B cell (primary cell): ENCODE measurements around the gene TFCP2L1. TPM values are rescaled to one million over a fixed set of nuclear protein-coding genes. Genes with fewer than 3 reads are reported as not detected.

Experiments used
- ATAC-seq: fragments of 200-7000 bp; cut with Tn5 transposase; one replicate; pipeline ENCODE4 v1.10.0; 2021; ENCODE audit warnings: low read depth, mild to moderate bottlenecking, moderate number of reproducible peaks, moderate library complexity
- CTCF ChIA-PET: fragments of 350-600 bp; sonication (Branson Sonifier 250); formaldehyde crosslinking; loops from one replicate; lab custom pipeline; 2021; ENCODE audit warnings: antibody characterized with exemption, inconsistent platforms; lab: Charles Lee
- POLR2A ChIA-PET: fragments of 350-600 bp; sonication (Branson Sonifier 250); formaldehyde crosslinking; loops from one replicate; lab custom pipeline; 2021; ENCODE audit warnings: antibody characterized with exemption; lab: Charles Lee
- DNase-seq: peaks from one replicate; pipeline ENCODE4 v3.0.0; 2013
- H2AFZ ChIP-seq: 2 replicates; pipeline ENCODE4 v1.6.1; 2012; ENCODE audit warnings: mild to moderate bottlenecking, low read depth, low read length; ENCODE audit not compliant: insufficient read depth, poor library complexity, severe bottlenecking
- H3K27ac ChIP-seq, 2 donors: 1 replicate in 1 of 2; 2 replicates in 1 of 2; pipeline ENCODE4 v1.5.1; 2012 to 2013; ENCODE audit warnings: low read length in 2 of 2, mild to moderate bottlenecking in 2 of 2, moderate library complexity in 1 of 2
- H3K27me3 ChIP-seq, 4 experiments: fragments of 200-600 bp in 1 of 4; sonication (generic) in 1 of 4; replicated peaks in 1 of 4; 1 replicate in 2 of 4; 2 replicates in 2 of 4; pipeline versions ENCODE4 v1.6.1 to v1.7.0; 2013 to 2016; ENCODE audit warnings: low read length in 3 of 4, mild to moderate bottlenecking in 2 of 4, mixed read lengths in 1 of 4, moderate library complexity in 1 of 4; ENCODE audit not compliant: insufficient read depth in 4 of 4, control insufficient read depth in 3 of 4; ENCODE audit errors: control extremely low read depth in 1 of 4
- H3K36me3 ChIP-seq, 2 experiments: replicated peaks in 1 of 2; 1 replicate in 1 of 2; 2 replicates in 1 of 2; pipeline versions ENCODE4 v1.6.1 to v1.7.1; 2013; ENCODE audit warnings: low read length in 1 of 2; ENCODE audit not compliant: insufficient read depth in 2 of 2, control insufficient read depth in 1 of 2; ENCODE audit errors: control extremely low read depth in 1 of 2, extremely low read depth in 1 of 2
- H3K4me1 ChIP-seq, 2 donors: fragments of 200-600 bp in 1 of 2; sonication (generic) in 1 of 2; 1 replicate in 1 of 2; 2 replicates in 1 of 2; pipeline versions ENCODE4 v1.5.1 to v1.6.1; 2013 to 2017; ENCODE audit warnings: low read length in 2 of 2; ENCODE audit not compliant: control insufficient read depth in 2 of 2, insufficient read depth in 2 of 2
- H3K4me2 ChIP-seq: replicated peaks from 2 replicates; pipeline ENCODE3; 2012; ENCODE audit warnings: mild to moderate bottlenecking, low read depth, low read length; ENCODE audit not compliant: poor library complexity, severe bottlenecking
- H3K4me3 ChIP-seq, 5 experiments: fragments of 200-600 bp in 1 of 5; sonication (generic) in 1 of 5; 1 replicate in 3 of 5; 2 replicates in 2 of 5; pipeline versions ENCODE4 v1.5.1 to v1.7.0; 2011 to 2016; ENCODE audit warnings: low read length in 4 of 5, mild to moderate bottlenecking in 4 of 5, low read depth in 2 of 5, control low read depth in 1 of 5, moderate library complexity in 1 of 5; ENCODE audit not compliant: insufficient read depth in 1 of 5; ENCODE audit errors: control extremely low read depth in 1 of 5, extremely low read depth in 1 of 5
- H3K79me2 ChIP-seq: fragments of 200-600 bp; sonication (generic); one replicate; pipeline ENCODE4 v1.6.0; 2016; ENCODE audit warnings: low read length; ENCODE audit not compliant: control insufficient read depth, insufficient read depth
- H3K9ac ChIP-seq: fragments of 200-600 bp; sonication (generic); 2 replicates; pipeline ENCODE4 v1.6.1; 2017; ENCODE audit warnings: mild to moderate bottlenecking, low read length, moderate library complexity
- H3K9me3 ChIP-seq, 3 donors: one replicate each; pipeline versions ENCODE4 v1.6.1 to v1.7.1; 2013; ENCODE audit warnings: low read length in 2 of 3; ENCODE audit not compliant: control insufficient read depth in 2 of 3, insufficient read depth in 1 of 3; ENCODE audit errors: control extremely low read depth in 1 of 3
- H4K20me1 ChIP-seq: 2 replicates; pipeline ENCODE4 v1.6.0; 2012; ENCODE audit warnings: mild to moderate bottlenecking, low read length; ENCODE audit not compliant: insufficient read depth, control insufficient read depth, poor library complexity, severe bottlenecking
- H3K27ac Mint-ChIP-seq: one replicate; pipeline ENCODE4 v1.8.0; 2021; ENCODE audit warnings: mixed read lengths
- H3K27me3 Mint-ChIP-seq: one replicate; pipeline ENCODE4 v1.8.0; 2021; ENCODE audit warnings: mixed read lengths
- H3K4me1 Mint-ChIP-seq: one replicate; pipeline ENCODE4 v1.8.0; 2021; ENCODE audit warnings: mixed read lengths
- H3K4me3 Mint-ChIP-seq: one replicate; pipeline ENCODE4 v1.8.0; 2021; ENCODE audit warnings: mixed read lengths
- H3K9me3 Mint-ChIP-seq: one replicate; pipeline ENCODE4 v1.8.0; 2022; ENCODE audit warnings: mixed read lengths; ENCODE audit not compliant: insufficient read depth
- CTCF ChIP-seq: fragments of 200-600 bp; IDR thresholded peaks from one replicate; pipeline ENCODE4 v1.8.0; 2022; ENCODE audit warnings: antibody characterized with exemption, mild to moderate bottlenecking
- EZH2 ChIP-seq: IDR thresholded peaks from 2 replicates; pipeline ENCODE4 v1.6.1; 2012; ENCODE audit warnings: borderline replicate concordance, low read depth, mild to moderate bottlenecking, moderate library complexity, low read length; ENCODE audit not compliant: insufficient read depth, poor library complexity, severe bottlenecking
- WGBS: methylation state at CpG from one replicate; pipeline ENCODE4 v1.1.5; 2013; ENCODE audit warnings: missing lambda C conversion rate; ENCODE audit not compliant: insufficient coverage; 5-methylcytosine and 5-hydroxymethylcytosine counted together
- intact Hi-C: fragments of 100-400 bp; cut with micrococcal nuclease; formaldehyde crosslinking; loops from one replicate; pipeline ENCODE4 v1.10.0; 2022
- polyA plus RNA-seq: library from polyadenylated mRNA; depleted of rRNA; stranded (reverse); fragments of >200 nt; gene quantifications from 2 replicates; pipeline ENCODE4 v1.2.3, GENCODE V29; 2012
- total RNA-seq, 2 donors: library from RNA; stranded (reverse); fragments of 120-200 nt in 1 of 2; gene quantifications; 1 replicate in 1 of 2; 2 replicates in 1 of 2; pipeline versions ENCODE4 v1.2.3 to v1.2.4, GENCODE V29; 2013 to 2022

TFCP2L1 gene
- total and polyA plus RNA-seq, 2 donors (not counting 1 experiment from before 2014, with no cell fraction given): 0.03 TPM; not detected in 1

- peaks cover 0 to 11% (median 7%) of the 10 kb centered on the region in 4 experiments for H3K27me3 ChIP-seq
- no peak overlapping the region for H3K4me2 ChIP-seq
- Mint-ChIP-seq H3K4me1 (no peaks in the 10 kb centered on the region), H3K27me3 (peaks cover 43% of the 10 kb centered on the region), H3K27ac (no peak overlapping the region), H3K4me3 (no peak overlapping the region), H3K9me3 (no peaks in the 10 kb centered on the region)
- TF ChIP-seq EZH2: no peak
- TF ChIP-seq CTCF: no peak
- no peaks in the 10 kb centered on the region for H4K20me1 ChIP-seq
- H3K79me2 ChIP-seq: no peaks in the 10 kb centered on the region
- H3K9ac ChIP-seq: no peak overlapping the region
- no peak overlapping the region for H3K27ac ChIP-seq
- CTCF ChIA-PET: no interaction called here
- POLR2A ChIA-PET: no interaction called here
- H2AFZ ChIP-seq: no peak overlapping the region
- intact Hi-C loops: no loop called here
- no peak overlapping the region for H3K4me3 ChIP-seq
- DNase-seq: no peak
- H3K9me3 ChIP-seq: no peaks in the 10 kb centered on the region
- ATAC-seq: no peak
- 100% methylated on average over 1 of the region's 2 CpGs for WGBS
- H3K36me3 ChIP-seq: no peaks in the 10 kb centered on the region
- H3K4me1 ChIP-seq: no peaks in the 10 kb centered on the region
Observed at GRCh38 chr2:121307048-121307447, 22.0 kb upstream of the TFCP2L1 start.

GRCh38 chr2:121304941-121305340, 19.9 kb upstream of the TFCP2L1 start:
- Mint-ChIP-seq H3K9me3 (no peaks in the 10 kb centered on the region), H3K27me3 (peaks cover 55% of the 10 kb centered on the region), H3K27ac (no peak overlapping the region), H3K4me1 (no peaks in the 10 kb centered on the region), H3K4me3 (no peak overlapping the region)
- ATAC-seq (no peak), DNase-seq (no peak)
- Histone ChIP-seq H3K4me3 (no peak overlapping the region), H3K4me2 (no peak overlapping the region), H3K36me3 (no peaks in the 10 kb centered on the region), H4K20me1 (no peaks in the 10 kb centered on the region), H3K79me2 (no peaks in the 10 kb centered on the region), H3K9me3 (peaks cover 0 to 4% (median 0%) of the 10 kb centered on the region in 3 donors), H3K9ac (no peak overlapping the region), H3K27me3 (peaks cover 0 to 13% (median 7%) of the 10 kb centered on the region in 4 experiments), H3K27ac (no peak overlapping the region), H3K4me1 (no peaks in the 10 kb centered on the region), H2AFZ (no peak overlapping the region)
- ChIA-PET POLR2A (no interaction called here), CTCF (no interaction called here)
- intact Hi-C loops: no loop called here
- WGBS: 70% methylated on average over 2 of the region's 2 CpGs
- TF ChIP-seq EZH2 (no peak), CTCF (no peak)
